Stomach (tissue), 9 donors: ENCODE data around the gene SFXN5. TPM values are rescaled to one million over a fixed set of nuclear protein-coding genes. Genes with fewer than 3 reads are reported as not detected.

ENCODE experiments used
- DNase-seq, 2 donors: peaks; one replicate each; pipeline versions ENCODE4 v3.0.0 to v3.0.0-alpha.2; 2013 to 2019
- H3K27ac ChIP-seq, 5 donors: fragments of 200-600 bp in 4 of 5; sonication (generic) in 4 of 5; one replicate each; pipeline ENCODE4 v1.5.1; 2013 to 2019; ENCODE audit warnings: mild to moderate bottlenecking in 1 of 5, moderate library complexity in 1 of 5
- H3K27me3 ChIP-seq, 3 donors: fragments of 200-600 bp; sonication (generic); one replicate each; pipeline ENCODE4 v1.5.1; 2017 to 2019; ENCODE audit warnings: mixed run types in 1 of 3
- H3K36me3 ChIP-seq, 4 donors: fragments of 200-600 bp; sonication (generic); 1 replicate in 3 of 4; 2 replicates in 1 of 4; pipeline ENCODE4 v1.5.1; 2016 to 2019
- H3K4me1 ChIP-seq, 4 donors: fragments of 200-600 bp; sonication (generic); one replicate each; pipeline ENCODE4 v1.5.1; 2016 to 2019
- H3K4me3 ChIP-seq, 4 donors: fragments of 200-600 bp; sonication (generic) in 3 of 4; one replicate each; pipeline ENCODE4 v1.5.1; 2016 to 2019; ENCODE audit warnings: mild to moderate bottlenecking in 1 of 4
- H3K9me3 ChIP-seq, 4 donors: fragments of 200-600 bp; sonication (generic); one replicate each; pipeline ENCODE4 v1.5.1; 2016 to 2019
- EP300 ChIP-seq: sonication (generic); formaldehyde crosslinking; IDR thresholded peaks from one replicate; pipeline ENCODE4 v1.6.1; 2017; ENCODE audit warnings: antibody characterized with exemption
- POLR2A ChIP-seq, 4 donors: fragments of 450-650 bp; IDR thresholded peaks; one replicate each; pipeline ENCODE4 v1.6.1; 2016; ENCODE audit warnings: antibody characterized with exemption in 4 of 4, control low read depth in 2 of 4, mild to moderate bottlenecking in 1 of 4, moderate library complexity in 1 of 4
- POLR2AphosphoS5 ChIP-seq, 3 donors: sonication (generic); formaldehyde crosslinking; IDR thresholded peaks; one replicate each; pipeline ENCODE4 v1.6.1; 2016; ENCODE audit warnings: antibody characterized with exemption in 3 of 3
- WGBS, 5 donors: extraction: QIAGEN DNeasy Blood & Tissue Kit in 3 of 5; methylation state at CpG; one replicate each; pipeline versions ENCODE4 v1.1.5 to v1.1.7; 2013 to 2018; 5-methylcytosine and 5-hydroxymethylcytosine counted together
- intact Hi-C: fragments of 100-400 bp; cut with DNase I; formaldehyde crosslinking; loops from one replicate; pipeline ENCODE4 v1.15.1; 2023; ENCODE audit warnings: low total_unique reads
- polyA plus RNA-seq, 3 donors: library from polyadenylated mRNA; stranded (reverse); fragments of 200-250 nt; gene quantifications; one replicate each; pipeline ENCODE4 v1.2.3, GENCODE V29; 2013
- total RNA-seq, 5 donors: library from RNA; depleted of rRNA; stranded (reverse); fragments of >200 nt; gene quantifications; one replicate each; pipeline versions ENCODE4 v1.1.0 to v1.2.3, GENCODE V29; 2014 to 2016
- TF ChIP-seq, protein P1 (sequence below), 7 experiments: fragments of 450-650 bp in 4 of 7; fragments of 200-600 bp in 3 of 7; sonication (generic) in 3 of 7; IDR thresholded peaks; one replicate each; pipeline ENCODE4 v1.5.1; 2016 to 2019; ENCODE audit warnings: antibody characterized with exemption in 7 of 7, control low read depth in 2 of 7, mild to moderate bottlenecking in 1 of 7
- donor health status: healthy with polysubstance abuse.
- donor health status: Bipolar disorder and iron deficiency.
- donor health status: healthy.

The SFXN5 gene
- total and polyA plus RNA-seq, 8 donors: 2.7 to 118 (median 17.2) TPM

DNA sequence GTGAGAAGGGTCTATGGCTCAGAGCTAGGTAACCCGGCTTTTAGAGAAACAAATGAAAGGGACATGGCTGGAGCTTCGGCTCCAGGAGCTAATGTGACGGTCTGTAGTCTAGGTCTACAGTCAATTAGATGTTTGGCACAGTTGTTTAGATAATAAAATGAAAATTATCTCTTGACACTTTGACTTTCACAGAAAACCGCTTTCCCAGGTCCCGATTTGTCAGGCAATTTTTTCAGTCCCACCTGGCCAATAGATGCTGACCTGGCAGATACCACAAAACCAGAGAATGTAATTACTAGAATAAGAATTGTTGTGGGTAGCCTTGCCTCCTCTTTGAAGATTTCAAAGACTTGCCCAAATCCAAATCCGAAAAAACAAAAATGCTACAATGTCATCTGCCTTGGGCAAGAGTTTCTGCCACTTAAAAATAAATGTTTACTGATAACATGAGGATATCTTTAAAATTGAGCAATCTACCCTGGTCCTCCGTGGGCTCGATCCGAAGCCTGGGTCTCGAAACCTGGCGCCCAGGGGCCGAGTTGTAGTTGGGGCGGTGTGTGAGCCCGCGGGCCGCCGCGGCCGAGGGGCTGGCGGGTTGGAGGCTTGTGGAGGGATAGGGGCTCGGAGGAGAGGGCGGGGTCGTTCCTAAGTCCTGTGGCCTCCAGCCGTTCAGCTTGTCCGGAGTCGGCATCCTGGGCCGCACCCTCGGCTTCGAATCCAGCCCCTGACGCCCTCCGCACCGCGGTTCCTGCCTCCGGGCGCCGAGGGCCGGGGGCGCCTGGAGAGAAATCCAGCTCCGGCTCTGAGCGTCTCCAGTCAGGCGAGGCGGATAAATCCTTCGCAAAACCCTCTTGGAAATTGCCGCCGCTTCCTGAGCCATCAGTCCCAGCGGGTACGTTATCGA is 151.8 kb downstream of the SFXN5 start:
- Histone ChIP-seq H3K36me3 (no peaks in the 10 kb centered on the region), H3K9me3 (peaks cover 0 to 12% (median 0%) of the 10 kb centered on the region in 4 donors), H3K27me3 (peaks cover 74 to 100% (median 100%) of the 10 kb centered on the region in 3 donors), H3K4me1 (peaks cover 56 to 74% (median 66%) of the 10 kb centered on the region in 4 donors), H3K27ac (no peak overlapping the region), H3K4me3 (peak overlapping the region in 2 of 4 donors; percentile 28 to 46)
- peak; percentile 9 to 20 for DNase-seq
- 6 to 14% (median 10%) methylated on average over 30 to 48 of the region's 48 CpGs for WGBS, 5 donors
- TF ChIP-seq POLR2AphosphoS5 (IDR thresholded peaks at IDR 0.05) (no peak), POLR2A (IDR thresholded peaks at IDR 0.05) (no peak), EP300 (no peak)
- TF ChIP-seq, protein P1, sequence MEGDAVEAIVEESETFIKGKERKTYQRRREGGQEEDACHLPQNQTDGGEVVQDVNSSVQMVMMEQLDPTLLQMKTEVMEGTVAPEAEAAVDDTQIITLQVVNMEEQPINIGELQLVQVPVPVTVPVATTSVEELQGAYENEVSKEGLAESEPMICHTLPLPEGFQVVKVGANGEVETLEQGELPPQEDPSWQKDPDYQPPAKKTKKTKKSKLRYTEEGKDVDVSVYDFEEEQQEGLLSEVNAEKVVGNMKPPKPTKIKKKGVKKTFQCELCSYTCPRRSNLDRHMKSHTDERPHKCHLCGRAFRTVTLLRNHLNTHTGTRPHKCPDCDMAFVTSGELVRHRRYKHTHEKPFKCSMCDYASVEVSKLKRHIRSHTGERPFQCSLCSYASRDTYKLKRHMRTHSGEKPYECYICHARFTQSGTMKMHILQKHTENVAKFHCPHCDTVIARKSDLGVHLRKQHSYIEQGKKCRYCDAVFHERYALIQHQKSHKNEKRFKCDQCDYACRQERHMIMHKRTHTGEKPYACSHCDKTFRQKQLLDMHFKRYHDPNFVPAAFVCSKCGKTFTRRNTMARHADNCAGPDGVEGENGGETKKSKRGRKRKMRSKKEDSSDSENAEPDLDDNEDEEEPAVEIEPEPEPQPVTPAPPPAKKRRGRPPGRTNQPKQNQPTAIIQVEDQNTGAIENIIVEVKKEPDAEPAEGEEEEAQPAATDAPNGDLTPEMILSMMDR (IDR thresholded peaks at IDR 0.05): no peak
- intact Hi-C loops: no loop called here

- Histone ChIP-seq H3K27me3 (peaks cover 67 to 100% (median 100%) of the 10 kb centered on the region in 3 donors), H3K4me3 (peak overlapping the region; percentile 42 to 63 (median 48)), H3K9me3 (peaks cover 0 to 12% (median 0%) of the 10 kb centered on the region in 4 donors), H3K4me1 (peaks cover 47 to 65% (median 55%) of the 10 kb centered on the region in 4 donors), H3K27ac (no peak overlapping the region), H3K36me3 (no peaks in the 10 kb centered on the region)
- intact Hi-C loops: no loop called here
- peak; percentile 24 to 41 for DNase-seq
- TF ChIP-seq, protein P1 (IDR thresholded peaks at IDR 0.05): no peak
- TF ChIP-seq EP300 (no peak), POLR2AphosphoS5 (IDR thresholded peaks at IDR 0.05) (no peak)
- whole genome bisulfite sequencing, 5 donors: 0 to 2% (median 2%) methylated on average over 11 to 89 of the region's 89 CpGs
These were observed 153.5 kb downstream of the SFXN5 start for GRCh38 chr2:72917877-72918553.

DNA sequence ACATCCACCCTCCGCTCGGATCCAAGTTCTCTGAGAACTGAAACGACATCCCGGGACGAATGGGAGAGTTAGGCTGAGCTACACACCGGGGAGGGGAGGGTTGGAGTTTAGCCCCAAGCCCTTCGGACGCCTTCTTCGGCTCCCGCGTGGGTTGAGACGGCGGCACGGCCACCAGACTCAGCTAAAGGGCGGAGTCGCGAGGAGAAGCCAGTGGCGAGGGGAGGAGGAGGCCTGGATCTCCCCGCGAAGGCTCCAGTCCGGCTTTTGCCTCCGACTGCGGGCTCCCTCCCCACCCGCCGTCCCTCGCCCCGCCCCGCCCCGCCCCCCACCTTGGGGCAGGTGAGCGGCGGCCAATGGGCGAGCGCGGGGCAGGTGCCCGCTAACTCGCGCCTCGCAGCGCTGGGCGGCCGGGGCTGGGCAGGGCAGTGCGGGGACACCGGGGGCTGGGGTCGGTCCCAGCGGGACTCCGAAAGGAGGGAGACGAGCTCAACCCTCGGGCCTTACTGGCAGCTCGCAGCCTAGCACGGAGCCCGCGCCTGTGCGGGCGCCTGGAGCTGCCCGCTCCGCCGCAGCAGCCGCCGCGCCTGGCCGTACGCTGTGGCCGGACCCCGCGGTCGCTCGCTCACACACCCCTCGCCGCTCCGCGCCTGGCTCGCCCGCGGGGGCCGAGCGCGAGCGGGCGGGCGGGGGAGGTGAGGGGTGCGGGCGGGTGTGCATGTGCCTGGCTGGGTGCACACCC is 154.2 kb downstream of the SFXN5 start, which contains the start of gene EMX1:
EMX1 (plus strand) TSS at position 382 of the 739 bp plus-strand sequence; CDS start at position 716, 334 bp downstream.
- peaks cover 0 to 12% (median 0%) of the 10 kb centered on the region in 4 donors for H3K9me3 ChIP-seq
- 0 to 4% (median 2%) methylated on average over 20 to 82 of the region's 82 CpGs for WGBS, 5 donors
- no peak within 1 kb of the TSS for H3K27ac ChIP-seq
- peaks cover 47 to 65% (median 55%) of the 10 kb centered on the region in 4 donors for H3K4me1 ChIP-seq
- intact Hi-C loops: no loop called here
- H3K36me3 ChIP-seq: no peaks in the 10 kb centered on the region
- peak within 1 kb of the TSS; percentile 42 to 63 (median 48) for H3K4me3 ChIP-seq
- peaks cover 67 to 100% (median 94%) of the 10 kb centered on the region in 3 donors for H3K27me3 ChIP-seq
- TF ChIP-seq POLR2A (IDR thresholded peaks at IDR 0.05): no peak
- no peak for TF ChIP-seq EP300
- TF ChIP-seq, protein P1 (IDR thresholded peaks at IDR 0.05): no peak
- no peak for TF ChIP-seq POLR2AphosphoS5 (IDR thresholded peaks at IDR 0.05)
- DNase-seq: peak; percentile 83 to 88

GRCh38 chr2:72916743-72917137 is 154.8 kb downstream of the SFXN5 start:
- TF ChIP-seq EP300 (no peak), POLR2AphosphoS5 (IDR thresholded peaks at IDR 0.05) (no peak), POLR2A (IDR thresholded peaks at IDR 0.05) (no peak)
- TF ChIP-seq, protein P1 (IDR thresholded peaks at IDR 0.05): no peak
- Histone ChIP-seq H3K9me3 (peaks cover 0 to 12% (median 0%) of the 10 kb centered on the region in 4 donors), H3K36me3 (no peaks in the 10 kb centered on the region), H3K27ac (no peak overlapping the region), H3K4me1 (peaks cover 47 to 65% (median 55%) of the 10 kb centered on the region in 4 donors), H3K27me3 (peaks cover 64 to 100% (median 91%) of the 10 kb centered on the region in 3 donors), H3K4me3 (peak overlapping the region; percentile 42 to 63 (median 48))
- no peak for DNase-seq
- intact Hi-C loops: no loop called here
- WGBS, 5 donors: 2 to 7% (median 3%) methylated on average over 14 to 29 of the region's 29 CpGs
